Progenitor cell of endocrine pancreas (in vitro differentiated cells): ENCODE measurements around the gene SLC2A13. TPM values are rescaled to one million over a fixed set of nuclear protein-coding genes. Genes with fewer than 3 reads are reported as not detected.
A peak's percentile ranks its signal among the peaks of the same experiment; 100 is the strongest.
"Not testable (repeated sequence)": the region's sequence is repeated elsewhere in the genome, so short reads cannot be mapped to it uniquely, and the experiment has no call there.

Experiments used
- DNase-seq: peaks from one replicate; pipeline ENCODE4 v3.0.0; 2021; ENCODE audit warnings: low spot score; ENCODE audit not compliant: unreplicated experiment
- H3K27ac Mint-ChIP-seq: 2 replicates; pipeline ENCODE4 v1.8.0; 2021; ENCODE audit warnings: mild to moderate bottlenecking, moderate library complexity, mixed read lengths
- H3K27me3 Mint-ChIP-seq: 2 replicates; pipeline ENCODE4 v1.8.0; 2021; ENCODE audit warnings: mixed read lengths
- H3K36me3 Mint-ChIP-seq: 2 replicates; pipeline ENCODE4 v1.8.0; 2022; ENCODE audit warnings: mixed read lengths; ENCODE audit not compliant: insufficient read depth
- H3K4me1 Mint-ChIP-seq: 2 replicates; pipeline ENCODE4 v1.8.0; 2021; ENCODE audit warnings: low read depth, mixed read lengths
- H3K4me3 Mint-ChIP-seq: 2 replicates; pipeline ENCODE4 v1.8.0; 2021; ENCODE audit warnings: low read depth, mild to moderate bottlenecking, moderate library complexity, mixed read lengths
- H3K9me3 Mint-ChIP-seq: 2 replicates; pipeline ENCODE4 v1.8.0; 2021; ENCODE audit warnings: low read depth, mixed read lengths
- CTCF ChIP-seq: fragments of 200-600 bp; sonication (generic); IDR thresholded peaks from one replicate; pipeline ENCODE4 v1.5.0; 2021; ENCODE audit warnings: antibody characterized with exemption, mild to moderate bottlenecking; ENCODE audit not compliant: unreplicated experiment
- total RNA-seq: library from RNA; stranded (reverse); gene quantifications from 2 replicates; pipeline ENCODE4 v1.2.1, GENCODE V29; 2021

SLC2A13 gene
- total RNA-seq, 1 donor from 2014 or later, result 7.4 TPM

- Mint-ChIP-seq H3K36me3 (no peaks in the 10 kb centered on the region), H3K4me3 (no peak overlapping the region), H3K27me3 (no peaks in the 10 kb centered on the region), H3K27ac (peak overlapping the region; percentile 18), H3K9me3 (no peaks in the 10 kb centered on the region), H3K4me1 (peaks cover 32% of the 10 kb centered on the region)
- no peak for DNase-seq
- no peak for TF ChIP-seq CTCF
Observed at GRCh38 chr12:40054555-40055227, 51.2 kb downstream of the SLC2A13 start.

GRCh38 chr12:40049268-40049667 is 56.6 kb downstream of the SLC2A13 start:
- no peak for TF ChIP-seq CTCF
- Mint-ChIP-seq H3K27ac (no peak overlapping the region), H3K9me3 (no peaks in the 10 kb centered on the region), H3K4me1 (peaks cover 22% of the 10 kb centered on the region), H3K36me3 (no peaks in the 10 kb centered on the region), H3K27me3 (no peaks in the 10 kb centered on the region), H3K4me3 (no peak overlapping the region)
- no peak for DNase-seq

- peaks cover 21% of the 10 kb centered on the region for H3K4me1 Mint-ChIP-seq
- H3K4me3 Mint-ChIP-seq, H3K27ac Mint-ChIP-seq, H3K27me3 Mint-ChIP-seq, DNase-seq, H3K36me3 Mint-ChIP-seq, H3K9me3 Mint-ChIP-seq: not testable (repeated sequence)
Observed at GRCh38 chr12:40047002-40047401, 58.9 kb downstream of the SLC2A13 start.

- peaks cover 1% of the 10 kb centered on the region for H3K36me3 Mint-ChIP-seq
- H3K9me3 Mint-ChIP-seq, result no peaks in the 10 kb centered on the region
- no peak for TF ChIP-seq CTCF
- DNase-seq, result no peak
- no peak overlapping the region for H3K27ac Mint-ChIP-seq
- H3K27me3 Mint-ChIP-seq, result no peaks in the 10 kb centered on the region
- no peak overlapping the region for H3K4me3 Mint-ChIP-seq
- H3K4me1 Mint-ChIP-seq, result peaks cover 21% of the 10 kb centered on the region
Observed at GRCh38 chr12:40045656-40046055, 60.2 kb downstream of the SLC2A13 start.

- H3K4me1 Mint-ChIP-seq, result peaks cover 12% of the 10 kb centered on the region
- no peak overlapping the region for H3K4me3 Mint-ChIP-seq
- DNase-seq, result no peak
- peaks cover 5% of the 10 kb centered on the region for H3K27me3 Mint-ChIP-seq
- TF ChIP-seq CTCF, result no peak
- H3K36me3 Mint-ChIP-seq, result peaks cover 1% of the 10 kb centered on the region
- H3K9me3 Mint-ChIP-seq, result no peaks in the 10 kb centered on the region
- H3K27ac Mint-ChIP-seq, result no peak overlapping the region
Observed at GRCh38 chr12:40044396-40044795, 61.5 kb downstream of the SLC2A13 start.

GRCh38 chr12:40039598-40039997 is 66.3 kb downstream of the SLC2A13 start:
- TF ChIP-seq CTCF, result no peak
- Mint-ChIP-seq H3K9me3 (no peaks in the 10 kb centered on the region), H3K27me3 (peaks cover 10% of the 10 kb centered on the region), H3K36me3 (peaks cover 1% of the 10 kb centered on the region), H3K4me1 (peaks cover 15% of the 10 kb centered on the region), H3K4me3 (no peak overlapping the region), H3K27ac (no peak overlapping the region)
- DNase-seq, result no peak
